Limb (tissue), 2 donors: ENCODE measurements around the gene DLGAP4.
"Not testable (repeated sequence)": the region's sequence is repeated elsewhere in the genome, so short reads cannot be mapped to it uniquely, and the experiment has no call there.

ENCODE experiments used
- DNase-seq, 2 donors: peaks; one replicate each; pipeline ENCODE4 v3.0.0-alpha.2; 2016; ENCODE audit errors: extremely low spot score in 2 of 2

DLGAP4 gene

GRCh38 chr20:36475054-36475453 is 168.9 kb downstream of the DLGAP4 start:
- not testable (repeated sequence) for DNase-seq

- no peak for DNase-seq
Measured at GRCh38 chr20:36477475-36477874, 171.3 kb downstream of the DLGAP4 start.

- no peak for DNase-seq
Measured at GRCh38 chr20:36478137-36478905, 172.2 kb downstream of the DLGAP4 start.

- no peak for DNase-seq
Measured at GRCh38 chr20:36479938-36480337, 173.8 kb downstream of the DLGAP4 start.

- no peak for DNase-seq
Measured at GRCh38 chr20:36480456-36481048, 174.4 kb downstream of the DLGAP4 start.

- no peak for DNase-seq
Measured at GRCh38 chr20:36481380-36482043, 175.4 kb downstream of the DLGAP4 start.

- no peak for DNase-seq
Measured at GRCh38 chr20:36482044-36482473, 175.9 kb downstream of the DLGAP4 start.

- no peak for DNase-seq
Measured at GRCh38 chr20:36483209-36483918, 177.2 kb downstream of the DLGAP4 start.

- no peak for DNase-seq
Measured at GRCh38 chr20:36483919-36484808, 178.0 kb downstream of the DLGAP4 start.

- DNase-seq, result no peak
Measured at GRCh38 chr20:36485286-36485685, 179.1 kb downstream of the DLGAP4 start.

- DNase-seq, result no peak
Measured at GRCh38 chr20:36487069-36487468, 180.9 kb downstream of the DLGAP4 start.

- DNase-seq, result no peak
Measured at GRCh38 chr20:36490191-36490590, 184.1 kb downstream of the DLGAP4 start.

GRCh38 chr20:36491901-36492617 is 185.9 kb downstream of the DLGAP4 start:
- no peak for DNase-seq

- DNase-seq, result no peak
Measured at GRCh38 chr20:36493051-36493800, 187.1 kb downstream of the DLGAP4 start.

- no peak for DNase-seq
Measured at GRCh38 chr20:36493801-36494114, 187.6 kb downstream of the DLGAP4 start.

- no peak for DNase-seq
Measured at GRCh38 chr20:36496707-36497669, 190.8 kb downstream of the DLGAP4 start.

- no peak for DNase-seq
Measured at GRCh38 chr20:36497856-36498255, 191.7 kb downstream of the DLGAP4 start.

GRCh38 chr20:36498386-36499179 is 192.4 kb downstream of the DLGAP4 start:
- DNase-seq, result no peak
